ENCODE measurements around the gene LRRC32. TPM values are rescaled to one million over a fixed set of nuclear protein-coding genes. Genes with fewer than 3 reads are reported as not detected.

Gene LRRC32
- total and polyA plus RNA-seq, 10 of the 15 experiments (the other 5 are each of a cell fraction or from before 2014, with no cell fraction given): 0.56 to 20.8 (median 7.4) TPM

DNA sequence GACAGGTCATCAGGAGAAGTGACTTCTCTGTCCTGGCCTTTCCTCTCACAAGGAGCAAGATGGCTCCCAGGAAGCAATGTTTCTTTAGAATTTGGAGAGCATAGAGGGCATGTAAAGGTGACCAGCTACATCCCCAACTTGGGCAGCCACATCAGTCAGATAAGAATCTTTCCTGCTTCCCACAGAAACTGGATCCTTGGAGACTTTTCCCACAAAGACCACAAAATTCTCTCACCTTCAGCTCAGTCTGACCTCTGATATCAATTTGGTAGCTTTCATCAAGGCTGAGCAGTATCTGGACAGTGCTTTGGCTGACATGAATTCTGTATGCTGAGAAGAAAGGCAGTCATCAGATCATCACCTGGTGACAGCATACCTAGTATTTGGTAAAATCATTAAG lies 23.3 kb upstream of the LRRC32 start:
- no TSS peak for BruUV-seq (replicated peaks)

DNA sequence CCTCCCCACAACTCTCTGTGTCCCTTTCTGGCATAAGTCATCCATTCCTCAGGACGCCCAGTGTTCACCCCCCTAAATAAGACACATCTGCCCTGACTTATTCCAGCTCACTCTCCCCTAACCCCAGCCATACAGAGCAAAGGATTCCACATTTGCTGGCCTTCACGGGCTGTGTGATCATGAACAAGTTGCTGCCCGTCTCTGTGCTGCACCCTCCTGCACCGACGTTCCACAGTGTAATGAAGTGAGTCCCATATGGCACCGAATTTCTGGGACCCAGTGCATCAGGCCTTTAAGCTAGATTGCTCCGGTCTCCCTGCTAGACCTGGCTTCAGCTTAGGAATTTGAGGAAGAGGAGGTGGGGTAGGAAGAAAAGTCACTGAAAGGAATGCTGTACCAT lies 22.4 kb upstream of the LRRC32 start:
- intact Hi-C loops (cut with micrococcal nuclease; ENCODE audit: unreplicated experiment): no loop called here
- no peak overlapping the region for H3K4me3 ChIP-seq

More for the DNA sequence above, 23.3 kb upstream of the LRRC32 start:
- DNase-seq (ENCODE audit: low read depth, low spot score) (no peak), ATAC-seq (no peak), FAIRE-seq (no peak)
- in situ Hi-C loops (cut with MboI) (no loop called here), intact Hi-C loops (cut with micrococcal nuclease; ENCODE audit: unreplicated experiment) (no loop called here)
- RAD21 ChIA-PET (ENCODE audit: unreplicated experiment): interaction anchor here (2.0 kb wide), 1 partner anchor 95 kb away, joined by 7 read pairs; no protein-coding TSS in a partner anchor
- SMC1A ChIA-PET (ENCODE audit: uncharacterized antibody, unreplicated experiment): interaction anchor here (1.5 kb wide), 1 partner anchor 129 kb away, joined by 4 read pairs; no protein-coding TSS in a partner anchor
- H3K79me2 ChIP-seq (ENCODE audit: control insufficient read depth, insufficient read depth, low read length): no peaks in the 10 kb centered on the region
- peaks cover 0 to 7% of the 10 kb centered on the region in 2 experiments; a peak in 1 of 4 replicates for H3K27me3 ChIP-seq (replicated peaks in 1 of 2; ENCODE audit: control insufficient read depth in 2 of 2, insufficient read depth in 2 of 2, low read length in 1 of 2)
- H3K36me3 ChIP-seq (ENCODE audit: control insufficient read depth in 2 of 2, insufficient read depth in 2 of 2, low read length in 1 of 2): no peaks in the 10 kb centered on the region
- H2AFZ ChIP-seq (ENCODE audit: control insufficient read depth, low read depth, low read length): no peak overlapping the region
- CTCF ChIA-PET: interaction anchor here (1.5 kb wide), 1 partner anchor 113 kb away, joined by 3 read pairs; no protein-coding TSS in a partner anchor
- no peak overlapping the region for H3K27ac ChIP-seq (ENCODE audit: control insufficient read depth, insufficient read depth)
- H3K4me1 ChIP-seq (ENCODE audit: control insufficient read depth, insufficient read depth, low read length): no peaks in the 10 kb centered on the region
- POLR2A ChIA-PET: no interaction called here
- H3K9me3 ChIP-seq (replicated peaks; ENCODE audit: control insufficient read depth, insufficient read depth, low read length): no peaks in the 10 kb centered on the region
- TF ChIP-seq, protein P1, sequence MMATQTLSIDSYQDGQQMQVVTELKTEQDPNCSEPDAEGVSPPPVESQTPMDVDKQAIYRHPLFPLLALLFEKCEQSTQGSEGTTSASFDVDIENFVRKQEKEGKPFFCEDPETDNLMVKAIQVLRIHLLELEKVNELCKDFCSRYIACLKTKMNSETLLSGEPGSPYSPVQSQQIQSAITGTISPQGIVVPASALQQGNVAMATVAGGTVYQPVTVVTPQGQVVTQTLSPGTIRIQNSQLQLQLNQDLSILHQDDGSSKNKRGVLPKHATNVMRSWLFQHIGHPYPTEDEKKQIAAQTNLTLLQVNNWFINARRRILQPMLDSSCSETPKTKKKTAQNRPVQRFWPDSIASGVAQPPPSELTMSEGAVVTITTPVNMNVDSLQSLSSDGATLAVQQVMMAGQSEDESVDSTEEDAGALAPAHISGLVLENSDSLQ (IDR thresholded peaks at IDR 0.05): no peak
- TF ChIP-seq NFYB (IDR thresholded peaks at IDR 0.05; ENCODE audit: insufficient read depth, low read depth, low read length): no peak
- H3K4me2 ChIP-seq (ENCODE audit: control insufficient read depth, insufficient read depth): no peak overlapping the region
- H4K20me1 ChIP-seq (ENCODE audit: control insufficient read depth, insufficient read depth): no peaks in the 10 kb centered on the region; the same call in 1 of the 2 replicates
- H3K9ac ChIP-seq (ENCODE audit: control insufficient read depth, insufficient read depth, low read length): no peak overlapping the region
- H3K4me3 ChIP-seq: no peak overlapping the region

More for the DNA sequence above, 22.4 kb upstream of the LRRC32 start:
- FAIRE-seq: no peak
- no TSS peak for BruUV-seq (replicated peaks)
- DNase-seq (ENCODE audit: low read depth, low spot score): no peak
- ChIA-PET POLR2A (no interaction called here), SMC1A (ENCODE audit: uncharacterized antibody, unreplicated experiment) (no interaction called here), CTCF (interaction anchor here (1.5 kb wide), 1 partner anchor 112 kb away, joined by 3 read pairs; no protein-coding TSS in a partner anchor), RAD21 (ENCODE audit: unreplicated experiment) (interaction anchor here (1.3 to 2.0 kb wide), 2 partner anchors 11 to 94 kb away, joined by 3 to 7 read pairs; no protein-coding TSS in a partner anchor)
- ATAC-seq: no peak
- H3K4me2 ChIP-seq (ENCODE audit: control insufficient read depth, insufficient read depth): no peak overlapping the region
- WGBS (ENCODE audit: insufficient coverage, insufficient replicate concordance, low lambda C conversion rate, missing lambda C conversion rate): 39% methylated on average over 7 of the region's 7 CpGs
- H3K27ac ChIP-seq (ENCODE audit: control insufficient read depth, insufficient read depth): no peak overlapping the region
- no peaks in the 10 kb centered on the region for H3K36me3 ChIP-seq (ENCODE audit: control insufficient read depth in 2 of 2, insufficient read depth in 2 of 2, low read length in 1 of 2)
- H3K4me1 ChIP-seq (ENCODE audit: control insufficient read depth, insufficient read depth, low read length): no peaks in the 10 kb centered on the region
- TF ChIP-seq HDGF (IDR thresholded peaks at IDR 0.05) (no peak), SP1 (IDR thresholded peaks at IDR 0.05; ENCODE audit: low read depth, low read length) (no peak), NFIC (IDR thresholded peaks at IDR 0.05; ENCODE audit: low read depth, low read length) (no peak), NFYA (IDR thresholded peaks at IDR 0.05; ENCODE audit: borderline replicate concordance, low read depth, low read length) (no peak), FOXM1 (IDR thresholded peaks at IDR 0.05; ENCODE audit: low read depth, low read length) (no peak), BRCA1 (IDR thresholded peaks at IDR 0.05; ENCODE audit: low read depth, low read length) (no peak), ZBED1 (IDR thresholded peaks at IDR 0.05; ENCODE audit: borderline replicate concordance) (no peak), YY1 (IDR thresholded peaks at IDR 0.05; ENCODE audit: low read depth, low read length) (no peak), ZNF274 (IDR thresholded peaks at IDR 0.05; ENCODE audit: insufficient read depth, insufficient read length) (no peak), EED (IDR thresholded peaks at IDR 0.05; ENCODE audit: low read depth) (no peak)
- TF ChIP-seq, protein P2, sequence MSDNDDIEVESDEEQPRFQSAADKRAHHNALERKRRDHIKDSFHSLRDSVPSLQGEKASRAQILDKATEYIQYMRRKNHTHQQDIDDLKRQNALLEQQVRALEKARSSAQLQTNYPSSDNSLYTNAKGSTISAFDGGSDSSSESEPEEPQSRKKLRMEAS (IDR thresholded peaks at IDR 0.05; ENCODE audit: low read depth, low read length): no peak
- H3K9me3 ChIP-seq (replicated peaks; ENCODE audit: control insufficient read depth, insufficient read depth, low read length): no peaks in the 10 kb centered on the region
- in situ Hi-C loops (cut with MboI): no loop called here
- no peak overlapping the region for H2AFZ ChIP-seq (ENCODE audit: control insufficient read depth, low read depth, low read length)
- no peaks in the 10 kb centered on the region for H3K79me2 ChIP-seq (ENCODE audit: control insufficient read depth, insufficient read depth, low read length)
- no peaks in the 10 kb centered on the region; the same call in 1 of the 2 replicates for H4K20me1 ChIP-seq (ENCODE audit: control insufficient read depth, insufficient read depth)
- no peak overlapping the region for H3K9ac ChIP-seq (ENCODE audit: control insufficient read depth, insufficient read depth, low read length)
- peaks cover 0 to 8% of the 10 kb centered on the region in 2 experiments; a peak in 1 of 4 replicates for H3K27me3 ChIP-seq (replicated peaks in 1 of 2; ENCODE audit: control insufficient read depth in 2 of 2, insufficient read depth in 2 of 2, low read length in 1 of 2)
